Esophagus mucosa (tissue), 1 donor: Measurements from ENCODE around the gene ELMOD3. TPM values are rescaled to one million over a fixed set of nuclear protein-coding genes. Genes with fewer than 3 reads are reported as not detected.
"Not testable (repeated sequence)": the region's sequence is repeated elsewhere in the genome, so short reads cannot be mapped to it uniquely, and the experiment has no call there.

ENCODE experiments used
- ATAC-seq: fragments of 200-7000 bp; cut with Tn5 transposase; one replicate; pipeline ENCODE4 v1.9.1; 2020
- total RNA-seq: library from RNA; stranded (reverse); gene quantifications from one replicate; pipeline ENCODE4 v1.2.4, GENCODE V29; 2023
- donor health status: DM: yes; HTN: yes; CAD: no.

ELMOD3 gene
- total RNA-seq, 1 donor from 2014 or later: 8.1 TPM

DNA sequence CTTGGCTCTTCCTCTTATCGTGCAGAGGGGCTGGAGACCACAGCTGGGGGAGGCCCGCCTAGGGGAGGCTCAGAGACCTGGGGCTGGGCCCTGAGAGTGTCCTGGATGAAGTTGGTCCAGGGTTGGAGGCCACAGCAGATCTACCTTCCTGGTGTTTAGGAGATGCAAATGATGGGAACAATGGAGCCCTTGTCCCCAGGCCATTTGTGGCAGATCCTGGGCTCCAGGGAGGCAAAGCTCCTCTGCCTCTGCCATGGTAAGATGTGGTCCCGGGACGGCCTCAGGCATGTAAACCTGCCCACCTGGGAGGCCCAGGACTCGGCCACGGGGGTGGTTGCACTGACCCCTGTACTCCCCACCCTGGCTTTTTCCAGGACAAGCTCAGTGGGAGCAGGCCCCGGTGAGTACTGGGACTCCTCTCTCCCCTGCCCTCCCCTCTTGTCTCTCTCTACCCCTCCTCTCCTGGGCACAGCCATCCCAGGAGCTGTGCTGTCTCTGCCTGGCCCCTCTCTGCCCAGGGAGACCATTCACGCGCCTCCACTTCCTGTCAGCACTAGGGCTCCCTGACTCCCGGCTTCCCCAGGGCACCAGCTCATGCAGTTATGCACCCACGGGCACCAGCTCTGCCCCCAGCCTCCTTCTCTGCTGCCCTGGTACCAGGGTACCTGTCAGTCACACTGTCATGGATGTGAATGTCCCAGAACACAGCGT lies 74.8 kb downstream of the ELMOD3 start:
- no peak for ATAC-seq

DNA sequence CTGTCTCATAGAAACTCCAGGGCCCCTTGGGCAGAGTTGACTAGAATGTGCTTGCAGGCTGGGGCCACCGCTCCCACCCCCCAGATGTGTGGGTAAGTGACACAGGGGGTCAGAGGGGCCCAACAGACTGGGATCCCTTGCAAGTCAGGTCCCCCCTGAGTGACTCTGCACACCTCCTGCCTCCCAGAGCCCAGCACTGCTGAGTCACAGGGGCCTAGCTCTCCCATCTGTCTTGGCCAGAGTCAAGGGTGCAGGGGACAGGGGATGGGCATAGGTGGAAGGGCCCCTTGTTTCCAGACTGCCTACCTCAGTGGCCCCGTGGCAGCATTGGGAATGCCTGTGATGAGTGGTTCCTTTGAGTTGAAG lies 75.3 kb downstream of the ELMOD3 start:
- no peak for ATAC-seq

DNA sequence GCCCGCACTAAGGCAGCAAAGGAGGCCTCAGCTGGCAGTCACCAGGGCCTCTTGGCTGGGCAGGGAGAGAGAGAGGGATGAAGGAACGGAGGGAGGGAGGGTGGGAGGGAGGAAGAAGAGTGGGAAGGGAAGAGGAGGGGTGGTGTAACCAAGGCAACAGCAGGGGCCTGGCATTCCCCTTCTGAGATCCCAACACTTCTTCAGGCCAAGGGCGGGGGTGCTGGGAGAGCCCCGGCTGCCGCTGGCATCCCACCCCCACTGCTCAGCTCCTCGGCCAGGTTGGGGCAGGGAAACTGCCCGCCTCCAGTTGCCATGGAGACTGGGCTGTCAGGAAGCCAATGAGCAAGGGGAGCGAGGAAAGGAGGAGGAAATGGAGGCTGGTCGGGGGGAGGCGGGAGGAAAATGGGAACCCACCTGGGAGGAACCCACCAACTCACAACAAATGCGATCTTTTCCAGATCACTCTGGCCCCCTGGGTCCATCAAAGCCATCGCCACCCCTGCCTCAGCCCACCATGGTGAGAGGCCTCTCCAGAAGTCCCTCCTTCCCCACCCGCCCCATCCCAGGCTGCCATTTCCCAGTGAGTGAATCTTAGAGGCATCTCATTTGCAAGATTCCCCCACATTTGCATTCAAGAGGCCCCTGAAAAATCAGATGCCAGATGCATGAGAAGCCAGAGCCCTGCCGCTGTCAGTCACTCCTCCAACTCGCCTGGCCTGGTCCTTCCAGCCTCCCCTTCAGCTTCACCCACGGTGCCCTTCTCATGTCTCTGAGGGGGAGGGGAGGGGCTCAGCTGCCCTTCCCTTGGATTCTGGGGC lies 76.4 kb downstream of the ELMOD3 start:
- no peak for ATAC-seq

DNA sequence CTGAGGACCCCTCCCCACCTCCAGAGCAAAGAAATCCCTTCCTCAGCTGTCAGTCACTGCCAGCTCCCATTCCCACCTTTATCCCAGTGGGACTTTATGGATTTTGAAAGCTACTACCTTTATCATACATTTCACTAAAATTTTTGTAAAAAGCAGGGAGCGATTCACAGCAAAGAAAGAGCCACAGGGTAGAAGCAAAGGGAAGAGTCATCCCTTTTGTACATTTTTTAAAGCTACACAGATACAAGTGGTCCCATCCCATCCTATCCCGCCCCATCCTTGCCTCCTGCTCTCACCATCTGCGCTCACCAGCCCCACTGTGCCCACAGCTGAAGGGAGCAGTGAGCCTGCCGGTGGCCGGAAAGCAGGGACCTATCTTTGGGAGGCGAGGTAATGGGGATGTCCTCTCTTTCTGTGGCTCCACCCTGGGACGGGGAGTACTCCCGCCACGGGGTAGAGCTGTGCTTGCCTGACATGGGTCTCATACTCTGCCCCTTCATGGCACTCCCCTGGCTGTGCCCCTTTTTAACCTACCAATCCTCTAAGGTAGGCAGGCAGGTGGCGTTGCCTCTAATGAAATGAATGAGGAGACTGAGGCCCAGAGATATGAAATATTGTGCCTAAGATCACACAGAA lies 77.1 kb downstream of the ELMOD3 start:
- no peak for ATAC-seq

DNA sequence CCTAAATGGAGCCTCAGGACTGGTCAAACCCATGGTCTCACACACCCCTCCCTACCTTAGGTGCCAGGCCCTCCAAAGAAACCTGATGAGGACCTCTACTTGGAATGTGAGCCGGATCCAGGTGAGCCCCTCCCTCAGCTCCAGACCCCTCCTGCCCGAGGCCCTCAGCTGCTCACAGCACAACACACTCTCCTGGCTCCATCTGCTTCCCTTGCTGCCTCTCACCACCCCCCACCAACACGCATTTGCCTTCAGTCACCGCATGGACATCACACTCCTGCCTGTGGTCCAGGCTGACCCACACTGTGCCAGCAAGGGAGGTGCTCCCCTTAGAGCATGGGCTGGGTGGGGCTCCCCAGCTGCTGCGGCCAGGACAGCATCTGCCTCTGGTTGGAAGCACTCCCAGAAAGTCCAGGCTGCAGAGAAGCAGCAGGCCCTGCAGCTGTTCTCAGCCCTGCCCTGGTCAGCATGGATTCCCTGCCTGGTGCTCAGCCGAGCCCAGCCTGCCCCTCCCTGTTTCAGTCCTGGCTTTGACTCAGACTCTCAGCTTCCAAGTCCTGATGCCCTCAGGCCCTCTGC lies 79.0 kb downstream of the ELMOD3 start:
- peak; percentile 63 for ATAC-seq

DNA sequence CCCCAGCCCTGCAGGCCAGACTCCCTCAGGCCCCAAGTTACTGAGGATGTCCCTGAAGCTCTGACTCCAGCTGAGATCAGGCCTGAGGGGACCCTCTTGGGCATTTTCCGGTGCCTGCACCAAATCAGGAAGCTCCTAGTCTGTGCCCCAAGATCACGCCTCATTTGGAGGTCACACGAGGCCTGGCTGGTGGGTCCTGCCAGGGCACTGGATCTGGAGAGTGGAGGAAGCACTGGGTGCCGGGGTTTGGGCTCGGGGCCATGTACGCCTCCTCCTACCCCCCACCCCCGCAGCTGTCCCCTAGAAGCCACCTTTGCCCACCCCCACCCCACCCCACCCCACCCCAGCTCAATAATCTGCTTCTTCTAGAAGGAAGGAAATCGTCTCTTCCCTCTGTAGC lies 80.1 kb downstream of the ELMOD3 start:
- no peak for ATAC-seq

DNA sequence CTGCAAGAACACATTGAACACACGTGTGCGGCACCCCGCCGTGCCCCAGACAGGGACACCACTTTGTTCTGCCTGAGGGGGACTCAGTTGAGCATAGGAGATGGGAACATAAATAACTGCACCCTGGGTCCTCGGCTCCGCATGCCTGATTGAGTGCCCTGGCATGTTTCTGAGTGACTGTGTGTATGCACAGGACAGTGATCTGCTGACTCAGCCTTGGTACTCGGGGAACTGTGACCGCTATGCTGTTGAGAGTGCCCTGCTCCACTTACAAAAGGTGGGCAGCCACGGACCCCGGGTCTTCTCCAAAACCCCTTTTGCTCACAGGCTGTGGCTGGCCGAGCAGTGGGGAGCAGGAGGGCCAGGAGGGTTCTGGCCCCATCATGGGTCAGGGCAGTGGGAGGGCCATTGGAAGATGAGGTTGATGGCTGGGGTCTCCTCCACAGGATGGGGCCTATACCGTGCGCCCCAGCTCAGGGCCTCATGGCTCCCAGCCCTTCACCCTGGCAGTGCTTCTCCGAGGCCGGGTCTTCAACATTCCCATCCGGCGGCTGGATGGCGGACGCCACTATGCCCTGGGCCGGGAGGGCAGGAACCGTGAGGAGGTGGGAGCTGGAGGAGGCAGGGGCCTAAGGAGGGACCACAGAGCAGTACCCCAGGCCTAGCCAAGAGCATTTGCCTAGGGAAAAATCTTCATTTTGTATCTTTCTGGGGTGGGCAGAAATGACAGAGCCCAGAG lies 80.8 kb downstream of the ELMOD3 start:
- peak; percentile 26 for ATAC-seq

DNA sequence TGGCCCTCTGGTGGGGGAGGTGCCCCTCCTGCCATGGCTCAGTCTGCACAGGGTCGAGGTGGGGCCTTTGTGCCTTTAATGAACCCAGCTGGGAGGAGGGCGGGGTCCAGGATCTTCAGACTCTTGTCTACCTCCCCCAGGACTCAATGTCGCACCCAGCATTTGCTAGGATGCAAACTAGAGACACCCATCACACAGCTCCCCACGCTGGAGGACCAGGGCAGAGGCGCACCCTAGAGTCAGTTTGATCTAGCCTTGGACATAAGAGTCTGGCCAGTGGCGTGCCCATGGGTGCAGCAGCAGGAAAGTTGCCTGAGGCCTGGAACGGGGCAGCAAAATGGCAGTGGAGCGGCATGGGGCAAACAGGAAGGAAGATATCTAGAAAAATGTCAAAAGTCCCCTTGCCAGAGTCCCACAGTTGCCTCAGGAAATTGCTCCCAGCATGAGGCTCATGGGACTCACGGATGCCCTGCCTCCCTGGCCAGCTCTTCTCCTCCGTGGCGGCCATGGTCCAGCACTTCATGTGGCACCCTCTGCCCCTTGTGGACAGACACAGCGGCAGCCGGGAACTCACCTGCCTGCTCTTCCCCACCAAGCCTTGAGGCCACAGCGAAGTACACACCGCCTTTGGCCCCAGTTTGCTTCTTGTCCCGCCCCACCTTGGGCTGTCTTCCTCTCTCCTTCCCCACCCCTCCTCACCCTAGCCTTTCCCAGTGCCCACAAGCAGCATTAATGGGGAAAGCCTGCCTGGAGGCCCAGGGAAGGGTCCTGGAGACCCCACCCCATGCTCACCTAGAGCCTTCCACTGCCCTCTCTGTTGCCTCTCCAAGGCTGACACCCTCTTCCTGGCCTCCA lies 81.6 kb downstream of the ELMOD3 start:
- ATAC-seq: no peak

DNA sequence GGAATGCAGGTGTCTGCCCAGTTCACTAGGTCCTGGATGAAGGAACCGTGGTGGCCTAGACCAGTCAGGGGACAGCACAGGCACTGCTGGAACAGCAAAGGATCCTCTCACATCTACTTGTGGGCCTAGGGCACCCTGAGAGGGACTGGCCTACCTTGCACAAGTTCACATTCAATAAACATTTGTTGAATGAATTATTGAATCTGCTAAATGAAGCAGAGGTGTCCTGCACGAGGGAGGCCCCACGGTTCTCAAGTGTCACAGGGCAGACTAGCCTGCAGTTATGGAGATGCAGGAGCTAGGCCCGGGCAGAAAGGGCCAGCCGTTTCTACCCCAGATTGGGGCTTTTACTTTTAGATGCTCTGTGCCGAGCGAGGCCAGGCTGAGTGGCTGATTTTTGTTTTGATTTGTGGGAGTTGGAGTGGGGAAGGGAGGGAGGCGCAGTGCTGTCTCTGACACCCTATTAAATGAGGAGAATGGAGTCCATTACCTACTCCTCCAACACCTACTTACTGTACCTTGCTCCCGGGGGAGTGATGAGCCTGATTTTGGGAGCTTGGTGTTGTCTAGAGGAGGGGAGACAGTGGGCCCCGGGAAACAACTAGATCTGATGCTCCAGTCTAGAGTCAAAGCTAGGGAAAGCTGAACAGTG lies 82.4 kb downstream of the ELMOD3 start:
- ATAC-seq: no peak

DNA sequence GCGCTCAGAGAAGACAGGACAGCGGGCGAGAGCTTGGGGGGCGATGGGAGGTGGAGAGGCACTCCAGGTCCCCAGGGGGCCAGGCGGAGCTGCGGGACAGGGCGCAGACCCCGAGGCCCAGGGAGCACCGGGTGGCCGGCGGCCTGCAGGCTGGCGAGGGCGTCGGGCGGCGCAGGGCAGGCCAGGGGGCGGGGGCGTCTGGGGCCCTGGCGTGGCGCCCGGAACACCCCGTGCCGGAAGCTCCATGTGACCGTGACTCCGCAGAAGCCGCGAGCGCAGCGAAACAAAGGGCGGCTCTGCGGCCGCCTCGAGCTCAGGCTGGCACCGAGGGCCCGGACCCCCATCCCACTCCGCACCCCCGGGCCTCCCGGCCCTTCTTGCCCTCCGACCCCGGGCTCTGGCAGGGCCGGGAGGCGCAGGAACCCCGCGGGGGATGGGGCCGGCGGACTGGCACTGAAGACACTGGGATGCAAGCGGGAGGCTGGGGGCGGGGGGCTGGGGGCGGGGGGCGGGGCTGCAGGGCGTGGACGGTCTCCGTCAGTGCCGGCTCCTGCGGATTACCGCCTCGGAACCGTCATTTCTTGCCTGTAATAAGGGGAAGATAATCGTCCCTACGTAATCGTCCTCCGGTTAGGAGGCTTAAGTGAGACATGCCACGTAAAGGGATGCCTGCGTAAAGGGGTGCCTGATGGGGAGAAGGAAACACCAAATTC lies 83.1 kb downstream of the ELMOD3 start:
- peak; percentile 72 for ATAC-seq

DNA sequence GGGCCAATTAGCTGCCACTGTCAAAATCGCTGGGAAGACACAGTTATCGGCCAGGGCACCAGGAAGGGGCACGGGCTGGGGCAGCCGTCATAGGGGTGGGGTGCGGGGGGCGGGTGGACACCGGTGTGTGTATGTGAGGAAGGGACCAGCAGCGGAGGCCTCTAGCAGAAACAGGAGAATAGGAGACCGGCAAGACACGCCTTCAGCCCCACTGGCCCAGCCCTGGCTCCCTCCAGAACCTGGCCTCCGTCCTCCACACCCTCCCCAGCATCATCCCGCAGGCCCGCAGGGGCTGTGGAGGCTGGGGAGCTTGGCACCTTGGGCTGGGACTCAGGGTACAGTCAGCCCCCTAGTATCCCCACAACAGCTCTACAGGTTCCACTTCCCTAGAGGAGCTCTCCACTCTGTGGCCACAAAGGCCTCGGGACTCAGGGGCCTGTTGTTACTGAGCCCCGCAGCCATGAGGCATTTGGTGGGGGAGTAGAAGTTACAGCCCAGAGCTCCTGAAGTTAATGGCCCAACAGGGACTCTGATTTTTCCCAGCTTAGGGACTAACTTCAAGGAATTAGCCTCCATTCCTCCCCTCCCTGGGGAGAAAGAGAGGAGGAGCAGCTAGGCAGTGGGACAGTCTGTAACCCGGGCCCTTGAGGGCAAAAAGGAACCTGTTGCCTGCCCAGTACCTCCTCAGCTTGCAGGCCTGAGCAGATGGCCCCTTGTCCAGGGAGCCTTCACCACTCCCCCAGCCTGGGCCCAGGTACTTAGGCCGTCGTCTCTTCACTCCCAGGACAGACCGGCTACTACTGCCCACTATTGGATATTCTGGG lies 83.8 kb downstream of the ELMOD3 start:
- ATAC-seq: peak; percentile 5

DNA sequence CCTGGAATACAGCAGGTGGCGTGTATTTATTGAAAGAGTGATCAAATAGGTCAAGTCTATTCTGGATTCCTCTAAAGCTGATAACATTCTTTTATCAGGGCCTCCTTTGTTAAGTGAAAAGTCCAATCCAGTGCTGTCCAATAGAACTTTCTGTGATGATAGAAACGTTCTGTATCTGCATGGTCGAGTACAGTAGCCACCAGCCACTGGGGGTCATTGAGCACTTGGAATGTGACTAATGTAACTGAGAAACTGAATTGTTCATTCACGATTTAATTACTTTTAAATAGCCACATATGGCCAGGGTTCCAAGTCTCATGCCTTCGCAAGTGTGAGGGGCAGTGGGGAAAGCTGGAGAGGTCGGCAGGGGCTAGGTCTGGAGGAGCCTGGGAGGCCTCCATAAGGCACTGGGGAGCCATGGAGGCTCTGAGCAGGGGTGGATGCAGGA lies 84.5 kb downstream of the ELMOD3 start:
- no peak for ATAC-seq

DNA sequence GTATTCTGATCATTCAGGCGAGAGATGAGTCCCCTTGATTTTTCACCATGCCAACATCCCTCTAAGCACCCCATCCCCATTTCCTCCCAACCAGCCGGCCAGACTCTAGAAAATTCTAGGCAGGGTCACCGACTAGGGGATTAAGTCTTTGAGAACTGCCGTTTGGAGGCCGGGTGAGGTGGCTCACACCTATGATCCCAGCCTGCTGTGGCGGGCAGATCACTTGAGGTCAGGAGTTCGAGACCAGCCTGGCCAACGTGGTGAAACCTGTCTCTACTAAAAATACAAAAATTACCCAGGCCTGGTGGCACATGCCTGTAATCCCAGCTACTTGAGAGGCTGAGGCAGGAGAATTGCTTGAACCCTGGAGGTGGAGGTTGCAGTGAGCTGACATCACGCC lies 85.0 kb downstream of the ELMOD3 start:
- ATAC-seq: not testable (repeated sequence)

DNA sequence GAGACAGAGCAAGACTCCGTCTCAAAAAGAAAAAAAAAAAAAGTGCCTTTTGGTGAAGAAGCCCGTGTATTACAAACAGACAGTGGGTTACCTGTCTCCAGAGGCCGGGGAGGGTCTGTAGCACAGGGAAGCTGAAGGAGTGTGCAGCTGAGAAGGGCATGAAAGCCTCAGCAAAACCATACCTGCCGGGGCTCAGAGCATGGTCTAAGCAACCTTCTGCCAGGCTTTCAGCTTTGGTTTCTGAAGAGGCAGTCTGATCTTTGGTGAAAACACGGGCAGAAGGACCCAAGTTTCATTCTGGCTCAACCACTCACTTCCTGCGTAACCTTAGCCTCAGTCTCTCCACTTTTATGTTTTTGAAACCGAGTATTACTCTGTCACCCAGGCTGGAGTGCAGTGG lies 85.4 kb downstream of the ELMOD3 start:
- no peak for ATAC-seq

DNA sequence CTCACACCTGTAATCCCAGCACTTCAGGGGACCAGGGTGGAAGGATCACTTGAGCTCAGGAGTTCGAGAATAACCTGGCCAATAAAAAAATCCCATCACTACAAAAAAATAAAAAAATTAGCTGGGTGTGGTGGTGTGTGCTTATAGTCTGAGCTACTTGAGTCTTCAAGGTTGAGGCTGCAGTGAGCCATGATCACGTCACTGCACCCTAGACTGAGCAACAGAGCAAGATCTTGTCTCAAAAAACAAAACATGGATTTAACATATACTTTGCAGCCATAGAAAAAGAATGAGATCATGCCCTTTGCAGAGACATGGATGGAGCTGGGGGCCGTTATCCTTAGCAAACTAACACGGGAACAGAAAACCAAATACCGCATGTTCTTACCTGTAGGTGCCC lies 86.2 kb downstream of the ELMOD3 start:
- peak; percentile 44 for ATAC-seq
